Stimulated activated CD4-positive, alpha-beta T cell treated with anti-CD3 and anti-CD28 coated beads, Interleukin-4, amount 100 ng/mL, for 1 hour (primary cell): Measurements from ENCODE around the gene CUEDC2.
"Not testable (repeated sequence)": the region's sequence is repeated elsewhere in the genome, so short reads cannot be mapped to it uniquely, and the experiment has no call there.

Source experiments
- DNase-seq: peaks from one replicate; pipeline ENCODE4 v3.0.0-alpha.2; 2020

CUEDC2 gene

DNA sequence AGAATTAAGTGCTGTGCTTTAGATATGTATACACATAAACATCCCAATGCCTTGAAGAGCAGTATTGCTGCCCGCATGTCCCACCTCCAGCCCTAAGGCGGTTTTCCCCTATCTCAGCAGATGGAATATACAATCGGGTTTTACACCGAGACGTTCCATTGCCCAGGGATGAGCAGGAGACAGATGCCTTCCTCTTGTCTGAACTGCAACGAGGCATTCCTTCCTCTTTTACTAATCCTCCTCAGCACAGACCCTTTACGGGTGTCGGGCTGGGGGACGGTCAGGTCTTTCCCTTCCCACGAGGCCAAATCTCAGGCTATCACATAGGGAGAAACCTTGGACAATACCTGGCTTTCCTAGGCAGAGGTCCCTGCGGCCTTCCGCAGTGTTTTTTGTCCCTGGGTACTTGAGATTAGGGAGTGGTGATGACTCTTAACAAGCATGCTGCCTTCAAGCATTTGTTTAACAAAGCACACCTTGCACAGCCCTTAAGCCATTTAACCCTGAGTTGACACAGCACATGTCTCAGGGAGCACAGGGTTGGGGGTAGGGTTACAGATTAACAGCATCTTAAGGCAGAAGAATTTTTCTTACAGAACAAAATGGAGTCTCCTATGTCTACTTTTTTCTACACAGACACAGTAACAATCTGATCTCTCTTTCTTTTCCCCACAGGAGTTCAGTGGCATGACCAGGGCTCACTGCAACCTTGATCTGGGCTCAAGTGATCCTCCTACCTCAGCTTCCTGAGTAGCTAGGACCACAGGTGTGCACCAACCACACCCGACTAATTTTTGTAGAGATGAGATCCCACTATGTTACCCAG, 22.5 kb upstream of the CUEDC2 start:
- DNase-seq = not testable (repeated sequence)

DNA sequence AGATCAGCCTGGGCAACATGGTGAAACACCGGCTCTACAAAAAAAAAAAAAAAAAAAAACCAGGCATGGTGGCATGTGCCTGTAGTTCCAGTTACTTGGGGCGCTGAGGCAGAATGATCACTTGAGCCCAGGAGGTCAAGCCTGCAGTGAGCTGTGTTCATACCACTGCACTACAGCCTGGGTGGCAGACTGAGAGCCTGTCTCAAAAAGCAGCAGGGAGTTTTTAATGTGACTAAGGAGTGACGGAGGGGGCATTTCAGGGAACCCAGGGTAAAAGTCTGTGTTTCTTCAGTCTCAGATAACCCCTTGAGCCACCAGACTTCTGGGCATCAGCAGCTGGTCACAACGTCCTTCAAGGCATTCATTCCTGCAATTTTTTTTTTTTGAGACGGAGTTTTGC, 21.1 kb upstream of the CUEDC2 start:
- DNase-seq = no peak

DNA sequence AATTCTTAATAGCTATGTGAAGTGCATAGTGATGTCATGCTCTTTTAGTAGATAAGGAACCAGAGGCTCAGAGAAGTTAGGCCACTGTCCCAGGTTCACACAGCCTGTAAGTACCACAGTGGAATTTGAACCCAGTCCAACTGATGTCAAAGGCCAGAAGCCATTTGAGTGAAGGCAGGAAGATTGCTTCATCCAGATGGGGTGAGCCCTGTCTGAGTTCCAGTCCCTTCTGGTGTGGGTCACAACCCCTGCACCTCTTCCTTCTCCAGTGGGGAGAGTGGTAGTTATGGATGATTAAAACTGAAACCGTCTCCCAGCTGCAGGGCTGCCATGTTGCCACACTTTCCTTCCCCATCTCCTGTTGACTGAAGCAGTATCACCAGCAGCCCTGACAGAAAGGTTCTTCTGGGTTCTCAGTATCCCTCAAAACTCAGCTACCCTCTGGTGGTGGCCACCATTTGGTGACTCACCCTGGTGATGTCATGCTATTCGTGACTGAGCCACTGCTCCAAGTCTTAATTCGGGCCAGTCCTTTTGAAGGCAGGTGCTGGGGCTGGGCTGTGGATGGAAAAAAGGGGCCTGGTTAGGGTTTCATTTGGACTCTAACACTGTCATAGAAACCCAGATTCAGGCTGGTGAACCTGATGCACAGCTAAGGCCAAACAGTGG, 20.4 kb upstream of the CUEDC2 start:
- DNase-seq = peak; percentile 54

DNA sequence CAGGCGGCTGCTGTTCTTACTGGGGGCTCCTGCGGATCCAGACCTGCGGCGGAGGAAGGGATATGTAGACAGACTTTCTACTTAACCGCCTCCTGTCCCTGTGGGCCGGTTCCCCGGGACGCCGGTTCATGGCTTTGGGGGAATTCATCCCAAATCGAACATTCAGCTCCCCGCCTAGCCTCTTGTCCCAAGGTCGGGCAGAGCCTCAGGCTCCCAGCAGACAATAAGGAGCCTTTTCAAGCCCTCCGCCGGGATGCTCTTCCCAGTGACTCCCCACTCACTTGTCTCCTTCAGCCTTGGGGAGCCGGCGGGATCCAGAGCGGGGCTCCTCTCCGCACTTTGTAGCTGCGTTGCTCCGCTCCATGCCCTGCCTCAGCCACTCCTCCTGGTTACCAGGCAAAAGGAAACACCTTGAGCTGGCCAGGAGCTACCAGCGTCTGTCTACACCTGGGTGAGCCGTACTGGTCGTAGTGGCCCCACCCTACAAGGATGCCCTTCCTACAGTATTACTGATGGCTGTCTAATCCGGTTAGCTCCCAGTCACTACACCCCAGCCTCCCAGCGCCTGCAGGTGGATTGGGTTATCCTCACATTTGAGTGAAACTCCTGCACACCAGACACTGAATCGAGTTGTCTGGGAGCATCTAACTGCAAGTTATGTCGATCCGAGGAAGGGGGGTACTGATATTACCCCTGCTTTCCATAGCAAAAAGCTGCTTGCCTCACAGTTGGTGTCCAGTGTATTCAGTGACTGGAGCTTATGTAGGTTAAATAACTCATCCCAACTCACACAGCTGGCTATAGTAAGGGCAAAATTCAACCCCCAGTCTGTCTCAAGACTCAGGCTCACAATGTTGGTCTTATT, 19.0 kb upstream of the CUEDC2 start, which contains the start of gene C10orf95:
TSS of gene C10orf95 (minus strand) at position 439 of the 865 bp plus-strand sequence. CDS start 450 bp downstream, outside the sequence.
- DNase-seq = peak; percentile 9

DNA sequence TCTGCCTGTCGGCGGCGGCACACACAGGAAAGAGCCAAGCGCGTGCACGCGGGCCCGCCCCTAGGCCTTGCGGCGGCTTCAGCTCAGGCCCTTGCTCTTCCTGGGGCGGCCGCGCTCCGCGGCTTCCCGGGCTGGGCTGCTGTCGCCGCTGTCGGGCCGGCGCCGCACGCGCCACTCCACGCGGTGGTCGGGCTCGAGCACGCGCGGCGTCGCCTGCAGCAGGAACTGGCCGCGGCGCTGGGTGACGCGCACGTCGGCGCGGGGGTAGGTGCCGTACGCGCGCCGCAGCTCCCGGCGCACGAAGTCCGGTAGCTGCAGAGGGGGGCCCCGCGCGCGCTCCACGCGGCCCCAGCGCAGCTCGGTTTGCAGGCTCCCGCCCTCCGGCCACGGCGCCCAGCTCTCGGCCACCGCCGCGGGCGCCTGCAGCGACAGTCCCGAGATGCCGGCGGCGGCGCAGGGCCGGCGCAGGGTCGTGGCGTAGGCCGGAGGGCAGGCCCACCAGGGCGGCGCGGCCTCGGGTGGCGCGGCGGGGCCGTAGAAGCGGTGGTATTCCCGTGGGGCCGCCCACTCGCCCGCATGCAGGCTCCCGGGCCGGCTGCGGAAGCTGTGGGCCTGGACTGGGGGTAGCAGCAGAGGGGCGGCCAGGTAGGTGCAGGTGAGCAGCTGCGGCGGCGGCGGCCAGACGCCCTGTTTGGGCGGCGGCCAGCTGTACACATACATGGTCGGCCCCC, 18.2 kb upstream of the CUEDC2 start:
- peak; percentile 84 for DNase-seq

DNA sequence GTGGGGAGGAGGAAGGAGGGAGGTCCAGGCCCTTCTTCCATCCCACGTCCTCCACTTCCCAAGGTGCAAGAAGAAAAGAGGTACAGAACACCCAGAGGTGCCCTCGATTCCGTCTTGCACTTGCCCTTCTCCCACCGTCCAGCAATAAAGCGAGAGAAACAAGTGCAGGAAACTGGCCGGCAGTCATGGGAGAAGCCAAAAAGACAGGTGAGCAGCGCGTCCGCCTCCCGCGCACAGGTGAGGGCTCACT, 17.7 kb upstream of the CUEDC2 start:
- no peak for DNase-seq

DNA sequence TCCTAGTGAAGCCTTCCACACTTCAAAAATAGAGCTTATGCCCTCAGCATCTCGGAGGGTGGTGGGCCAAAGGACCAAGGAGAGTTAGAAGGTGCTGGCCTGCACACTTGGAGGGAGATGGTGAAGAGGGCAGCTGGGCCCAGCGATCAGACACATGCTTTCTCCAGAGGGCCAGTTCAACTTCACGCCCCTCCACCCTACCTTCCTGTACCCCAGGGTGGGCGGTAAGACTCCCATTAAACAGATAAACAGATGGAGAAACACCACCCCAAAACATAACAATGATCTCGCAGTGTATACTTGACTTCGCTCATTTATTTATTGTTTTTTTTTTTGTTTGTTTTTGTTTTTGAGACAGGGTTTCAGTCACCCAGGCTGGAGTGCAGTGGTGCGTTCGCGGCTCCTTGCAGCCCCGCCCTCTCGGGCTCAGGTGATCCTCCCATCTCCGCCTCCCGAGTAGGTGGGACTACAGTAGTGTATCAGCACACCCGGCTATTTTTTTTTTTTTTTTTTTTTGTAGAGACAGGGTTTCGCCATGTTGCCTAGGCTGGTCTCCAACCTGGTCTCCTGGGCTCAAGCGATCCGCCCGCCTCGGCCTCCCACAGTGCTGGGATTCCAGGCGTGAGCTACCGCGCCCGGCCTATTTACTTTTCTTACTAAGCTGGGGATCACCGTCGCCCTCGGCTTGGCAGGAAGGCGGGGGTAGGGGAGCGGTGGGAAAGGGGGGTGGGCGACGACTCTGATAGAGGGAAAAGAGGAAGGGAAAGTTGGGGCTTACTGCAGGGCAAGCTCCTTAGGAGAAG, 17.1 kb upstream of the CUEDC2 start:
- DNase-seq = peak; percentile 85

DNA sequence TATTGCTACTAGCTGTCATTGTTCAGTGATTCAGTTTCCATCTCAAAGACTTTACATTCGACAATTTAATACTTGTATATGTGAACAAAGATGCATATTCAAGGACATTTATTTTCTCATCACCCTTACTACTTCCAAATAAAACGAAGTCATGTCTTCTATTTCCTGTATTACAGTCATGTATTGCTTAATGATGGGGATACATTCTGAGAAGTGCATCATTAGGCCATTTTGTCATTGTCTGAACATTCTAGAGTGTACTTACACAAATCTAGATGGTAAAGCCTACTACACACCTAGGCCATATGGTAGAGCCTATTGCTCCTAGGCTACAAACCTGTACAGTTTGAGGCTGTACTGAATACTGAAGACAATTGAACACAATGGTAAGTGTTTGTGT, 12.5 kb upstream of the CUEDC2 start:
- no peak for DNase-seq

DNA sequence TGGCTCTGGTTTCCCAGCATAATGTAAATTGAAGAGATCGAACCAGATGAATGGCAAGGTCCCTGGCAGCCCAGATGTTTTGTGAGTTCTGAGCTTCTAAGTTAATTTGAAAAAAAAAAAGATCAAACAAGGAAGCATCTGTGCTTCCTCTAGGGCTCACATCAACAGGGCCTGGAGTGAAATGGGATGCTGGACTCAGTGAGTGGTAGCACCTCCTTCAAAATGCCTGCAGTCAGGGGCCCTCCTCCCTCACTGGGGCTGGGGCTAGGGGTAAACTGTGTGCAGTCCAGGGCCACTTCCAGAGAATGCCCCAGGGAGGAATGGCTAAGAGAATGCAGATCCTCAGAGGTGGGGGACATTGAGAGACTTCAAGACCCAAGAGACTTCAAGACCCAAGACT, 6.0 kb upstream of the CUEDC2 start:
- DNase-seq = no peak

DNA sequence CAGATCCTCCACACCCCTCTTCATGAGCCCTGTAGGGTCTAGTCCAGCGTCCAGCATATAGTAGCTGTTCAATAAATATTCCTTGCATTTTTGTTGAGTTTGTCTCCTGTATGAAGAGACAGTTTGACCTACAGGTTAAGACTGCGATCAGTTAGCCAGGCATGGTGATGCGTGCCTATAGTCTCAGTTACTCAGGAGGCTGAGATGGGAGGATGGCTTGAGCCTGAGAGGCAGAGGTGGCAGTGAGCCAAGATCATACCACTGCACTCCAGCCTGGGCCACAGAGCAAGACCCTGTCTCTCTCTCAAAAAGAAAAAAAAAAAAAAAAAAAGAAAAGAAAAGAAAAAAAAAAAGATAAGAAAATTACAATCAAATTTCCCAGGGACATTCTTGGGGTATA, 5.1 kb upstream of the CUEDC2 start:
- DNase-seq = no peak

DNA sequence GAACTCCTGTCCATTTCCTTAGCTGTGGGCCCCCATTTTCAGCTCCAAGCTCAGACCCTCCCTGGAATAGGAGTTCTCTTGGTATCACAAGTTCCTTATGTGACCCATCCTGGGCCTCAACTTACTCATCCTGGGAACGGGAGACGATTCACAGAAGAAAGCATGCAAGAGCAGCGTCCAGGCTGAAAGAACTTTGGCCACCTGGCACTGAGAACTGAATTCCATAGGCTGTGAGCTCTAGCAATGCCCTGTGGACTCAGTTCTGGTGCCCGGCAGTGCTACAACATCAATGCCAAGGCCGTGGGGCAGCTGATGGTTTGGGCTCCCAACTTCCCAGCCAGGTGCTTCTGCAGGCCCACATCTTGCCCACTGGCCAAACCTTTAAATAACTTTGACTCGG, 3.9 kb upstream of the CUEDC2 start:
- DNase-seq = no peak

DNA sequence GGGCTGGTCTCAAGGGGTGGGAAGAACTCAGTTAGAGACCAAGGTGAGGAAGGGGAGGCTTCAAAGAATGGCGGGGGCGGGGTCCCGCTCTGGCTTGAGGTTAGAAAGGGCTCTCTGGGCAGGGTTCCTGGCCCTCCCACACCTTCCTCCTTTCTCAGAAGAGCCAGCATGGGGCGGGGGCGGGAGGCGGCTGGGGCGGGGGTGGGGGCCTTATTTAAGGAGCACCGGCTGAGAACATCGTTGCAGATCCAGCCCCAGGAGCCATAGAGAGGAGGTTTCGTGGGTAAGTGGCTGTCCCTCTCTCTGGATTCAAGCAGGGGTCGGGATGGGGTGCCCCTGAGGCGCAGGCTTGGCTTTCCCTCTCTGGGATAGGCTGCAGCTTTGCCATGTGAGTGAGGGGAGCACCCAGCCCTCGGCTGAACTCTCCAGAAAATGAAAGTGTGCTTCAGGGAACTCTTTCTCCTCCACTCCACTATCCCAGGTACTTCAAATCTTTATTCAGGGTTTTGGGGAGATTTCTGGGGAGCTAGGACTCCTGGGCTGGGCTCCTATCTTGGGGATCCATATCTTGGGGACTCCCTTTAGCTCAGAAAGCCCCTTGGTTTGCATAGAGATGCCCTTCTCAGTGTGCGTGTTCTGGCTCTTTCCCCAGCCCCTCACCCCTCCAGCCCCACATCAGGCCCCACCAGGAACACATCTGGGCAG, 3.3 kb upstream of the CUEDC2 start:
- DNase-seq = peak; percentile 42

DNA sequence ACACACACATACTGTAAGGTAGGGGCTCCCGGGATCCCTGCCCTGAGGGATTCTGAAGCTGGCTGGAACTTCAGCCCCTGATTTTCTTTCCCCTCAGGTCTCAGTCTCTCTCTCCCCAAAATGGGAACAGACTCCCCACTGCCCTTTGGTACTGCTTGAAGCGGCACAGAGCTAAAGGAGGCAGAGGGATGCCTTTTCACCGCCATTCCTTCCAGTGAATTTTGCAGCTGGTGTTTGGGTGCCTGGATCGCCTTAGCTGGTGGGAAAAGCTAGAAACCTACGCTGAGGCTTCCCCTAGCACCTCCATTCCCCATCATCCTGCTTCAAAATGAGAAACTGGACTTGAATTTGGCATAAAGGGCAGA, 2.7 kb upstream of the CUEDC2 start:
- no peak for DNase-seq

DNA sequence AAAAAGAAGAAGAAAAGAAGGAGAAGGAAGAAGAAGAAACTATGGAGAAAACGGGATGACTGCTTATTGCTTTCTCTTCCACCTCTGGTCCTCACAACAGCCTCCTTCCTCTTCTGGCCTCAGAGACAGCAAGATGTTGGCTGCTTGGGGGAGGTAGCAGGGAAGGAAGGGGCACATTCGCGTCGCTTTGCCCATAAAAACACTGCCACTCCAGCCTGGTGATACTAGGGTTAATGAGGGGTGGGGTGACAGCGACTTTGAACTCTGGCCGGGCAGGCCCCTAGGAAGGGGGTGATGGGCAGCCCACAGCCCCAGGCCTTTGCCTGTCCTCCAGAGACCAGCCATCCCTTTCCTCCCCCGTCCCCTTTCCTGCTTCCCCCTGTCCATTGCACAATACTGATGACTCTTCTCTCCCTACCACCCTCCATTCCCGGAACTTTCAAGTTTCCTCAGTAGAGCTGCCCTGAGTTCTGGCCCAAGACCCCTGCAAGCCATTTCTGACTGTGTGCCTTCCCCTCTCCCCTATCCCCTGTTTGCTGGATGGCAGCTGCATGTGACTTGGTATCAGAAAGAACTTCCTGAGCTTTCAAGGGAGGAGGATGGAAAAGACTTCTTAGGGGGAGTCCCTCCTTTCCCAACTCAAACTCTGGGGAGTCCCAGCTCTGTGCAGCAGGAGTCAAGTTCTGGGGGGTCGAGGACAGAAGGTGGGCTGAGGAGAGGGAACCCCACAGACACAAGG, 2.2 kb upstream of the CUEDC2 start:
- DNase-seq = no peak

DNA sequence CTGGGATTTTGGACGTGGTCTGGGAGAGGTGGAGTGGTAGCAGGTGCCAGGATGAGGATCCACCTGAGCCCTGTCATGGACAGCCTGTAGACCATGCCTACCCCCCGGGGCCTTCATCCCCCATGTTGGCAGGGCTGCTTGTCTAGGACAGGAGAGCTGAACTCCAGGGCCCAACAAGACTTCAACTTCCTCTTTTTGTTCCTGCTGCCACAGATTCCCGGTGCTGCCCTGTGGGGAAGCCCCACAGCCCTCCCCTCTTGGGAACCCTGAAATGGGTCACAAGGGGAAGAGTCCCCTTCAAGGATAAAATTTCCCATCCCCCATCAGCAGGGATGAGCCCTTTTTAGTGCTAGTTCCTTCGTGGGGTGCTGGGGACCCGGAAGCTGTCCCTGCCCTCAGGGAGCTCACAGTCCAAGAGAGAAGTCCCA, 1.3 kb upstream of the CUEDC2 start:
- no peak for DNase-seq

DNA sequence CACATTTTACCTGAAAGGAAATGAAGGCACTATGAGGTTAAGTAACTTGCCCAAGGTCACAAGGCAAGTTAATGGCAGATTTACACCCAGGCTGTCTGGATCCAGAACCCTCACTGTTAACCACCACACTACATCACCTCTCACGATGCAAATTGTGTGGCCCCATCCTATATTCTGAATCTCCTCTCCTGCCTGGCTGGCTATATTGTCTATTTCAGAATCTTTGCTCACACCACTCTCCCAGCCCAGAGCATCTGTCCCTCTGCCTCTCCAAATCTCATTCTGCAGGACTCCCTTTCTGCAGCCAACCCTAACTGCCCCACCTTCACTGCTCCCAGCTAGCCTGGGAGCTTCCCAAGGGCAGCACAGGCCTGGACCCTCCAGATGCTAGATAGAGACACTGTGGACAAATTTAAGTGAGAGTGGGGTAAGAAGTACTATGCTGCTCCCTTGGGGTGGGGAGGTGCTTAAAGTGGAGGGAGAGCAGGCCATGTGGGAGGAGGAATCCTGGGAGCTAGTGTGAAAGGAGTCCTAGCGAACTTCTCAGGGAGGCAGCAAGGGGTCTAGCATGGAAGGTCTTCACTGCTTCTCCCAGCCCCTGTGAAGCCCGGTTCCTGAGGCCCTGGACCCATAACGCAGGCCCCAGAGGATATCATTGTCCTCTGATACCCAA, 786 bp downstream of the CUEDC2 start:
- no peak for DNase-seq

DNA sequence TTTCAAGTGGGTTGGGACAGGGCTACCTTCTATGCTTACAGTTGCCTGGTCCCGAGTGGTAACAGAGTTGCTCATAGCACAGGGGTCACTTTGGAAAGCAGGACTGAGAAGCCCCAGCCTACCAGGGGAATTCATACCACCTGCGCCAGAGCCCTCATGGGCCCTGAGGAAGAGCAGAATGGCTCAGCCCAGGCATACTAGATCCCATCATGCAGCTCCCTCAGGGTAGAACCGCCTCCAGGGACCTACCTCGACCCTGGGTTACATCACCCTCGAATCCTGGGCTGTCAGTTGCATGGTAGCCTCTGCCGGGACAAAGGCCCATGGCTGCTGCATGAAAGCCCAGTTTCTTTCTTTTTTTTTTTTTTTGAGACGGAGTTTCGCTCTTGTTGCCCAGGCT, 2.9 kb downstream of the CUEDC2 start:
- DNase-seq = no peak

DNA sequence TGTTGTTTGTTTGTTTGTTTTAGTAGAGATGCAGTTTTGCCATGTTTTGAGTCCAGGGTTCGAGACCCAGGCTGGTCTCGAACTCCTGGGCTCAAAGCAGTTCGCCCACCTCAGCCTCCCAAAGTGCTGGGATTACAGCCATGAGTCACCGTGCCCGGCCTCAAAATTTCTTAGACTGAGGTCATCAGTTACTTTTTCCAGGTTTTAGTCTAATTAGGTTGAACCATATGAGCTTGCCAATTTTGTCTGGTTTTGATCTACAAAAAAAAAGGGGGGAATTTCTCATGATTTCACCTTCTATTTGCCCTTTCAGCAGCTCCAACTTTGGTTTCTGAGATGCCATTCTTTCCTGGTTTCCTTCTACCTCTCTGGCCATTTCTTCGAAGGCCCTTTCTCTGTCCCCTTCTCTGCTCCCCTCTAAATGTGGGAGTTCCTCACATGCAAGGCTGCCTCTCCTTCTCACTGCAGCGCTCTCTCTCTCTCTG, 5.5 kb downstream of the CUEDC2 start:
- DNase-seq = no peak

DNA sequence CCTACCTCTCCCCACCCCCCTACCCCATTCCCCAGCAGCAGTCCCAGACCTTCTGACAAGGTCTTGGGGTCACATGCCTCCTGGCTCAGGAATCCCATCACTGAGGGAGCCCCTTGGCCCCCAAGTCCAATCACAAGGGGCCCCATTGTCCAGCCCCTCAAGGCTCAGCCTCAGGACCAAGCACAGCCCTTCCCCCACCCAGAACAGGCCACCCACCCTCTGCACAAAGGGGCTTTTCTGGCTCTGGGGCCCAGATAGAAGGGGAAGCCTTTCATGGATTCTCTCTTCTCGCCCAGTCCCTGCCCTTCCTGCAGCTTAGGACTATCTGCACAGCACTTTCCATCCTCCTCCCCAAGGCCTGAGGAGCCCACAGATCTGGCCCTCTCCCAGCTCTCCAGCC, 6.9 kb downstream of the CUEDC2 start:
- no peak for DNase-seq

DNA sequence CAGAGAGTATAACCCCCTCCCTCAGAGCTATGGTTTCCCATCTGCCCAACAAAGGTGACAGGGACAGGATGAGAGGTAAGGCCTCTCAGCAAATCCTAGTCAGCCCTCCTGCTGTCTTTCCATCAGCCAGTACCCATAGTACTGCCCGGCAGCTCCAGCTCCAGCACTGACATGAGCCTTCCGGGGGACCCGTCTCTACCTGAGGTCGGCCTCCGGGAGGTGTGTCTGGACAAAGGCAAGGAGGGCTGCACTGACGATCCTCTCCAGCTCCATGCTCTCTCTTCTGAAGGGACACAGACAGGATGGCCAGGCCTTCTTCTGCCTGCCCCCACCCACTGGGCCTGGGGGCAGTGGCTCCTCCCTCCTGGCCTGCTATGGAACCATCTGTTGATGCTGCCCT, 7.5 kb downstream of the CUEDC2 start:
- DNase-seq = no peak
